Endothelial cell (in vitro differentiated cells): ENCODE measurements around the gene EXOC3L1. TPM values are rescaled to one million over a fixed set of nuclear protein-coding genes. Genes with fewer than 3 reads are reported as not detected.

Experiments
- DNase-seq: peaks from one replicate; pipeline ENCODE4 v3.0.0; 2021; ENCODE audit warnings: low spot score
- H3K27ac Mint-ChIP-seq: one replicate; pipeline ENCODE4 v1.8.0; 2021; ENCODE audit warnings: mixed read lengths, inconsistent platforms; ENCODE audit not compliant: unreplicated experiment
- H3K27me3 Mint-ChIP-seq: one replicate; pipeline ENCODE4 v1.8.0; 2021; ENCODE audit warnings: mild to moderate bottlenecking, moderate library complexity, mixed read lengths, inconsistent platforms; ENCODE audit not compliant: unreplicated experiment
- H3K36me3 Mint-ChIP-seq: one replicate; pipeline ENCODE4 v1.8.0; 2021; ENCODE audit warnings: mild to moderate bottlenecking, low read depth, mixed read lengths, inconsistent platforms; ENCODE audit not compliant: unreplicated experiment
- H3K4me1 Mint-ChIP-seq: one replicate; pipeline ENCODE4 v1.8.0; 2021; ENCODE audit warnings: mild to moderate bottlenecking, mixed read lengths, inconsistent platforms; ENCODE audit not compliant: unreplicated experiment
- H3K4me3 Mint-ChIP-seq: one replicate; pipeline ENCODE4 v1.8.0; 2021; ENCODE audit warnings: mild to moderate bottlenecking, mixed read lengths, inconsistent platforms; ENCODE audit not compliant: unreplicated experiment
- H3K9me3 Mint-ChIP-seq: one replicate; pipeline ENCODE4 v1.8.0; 2021; ENCODE audit warnings: mixed read lengths, inconsistent platforms; ENCODE audit not compliant: unreplicated experiment
- total RNA-seq: library from RNA; stranded (reverse); fragmentation: NEBNext Ultra II Directional; extraction: Animal tissue kit (Norgen Biotek cat#: 25700); gene quantifications from one replicate; pipeline ENCODE4 v1.2.1, GENCODE V29; 2021; ENCODE audit not compliant: unreplicated experiment
- TF ChIP-seq, protein P1 (sequence below): fragments of 200-600 bp; sonication (generic); IDR thresholded peaks from one replicate; pipeline ENCODE4 v1.5.0; 2021; ENCODE audit warnings: antibody characterized with exemption; ENCODE audit not compliant: unreplicated experiment

EXOC3L1 gene
- total RNA-seq, 1 donor from 2014 or later = 150 TPM

DNA sequence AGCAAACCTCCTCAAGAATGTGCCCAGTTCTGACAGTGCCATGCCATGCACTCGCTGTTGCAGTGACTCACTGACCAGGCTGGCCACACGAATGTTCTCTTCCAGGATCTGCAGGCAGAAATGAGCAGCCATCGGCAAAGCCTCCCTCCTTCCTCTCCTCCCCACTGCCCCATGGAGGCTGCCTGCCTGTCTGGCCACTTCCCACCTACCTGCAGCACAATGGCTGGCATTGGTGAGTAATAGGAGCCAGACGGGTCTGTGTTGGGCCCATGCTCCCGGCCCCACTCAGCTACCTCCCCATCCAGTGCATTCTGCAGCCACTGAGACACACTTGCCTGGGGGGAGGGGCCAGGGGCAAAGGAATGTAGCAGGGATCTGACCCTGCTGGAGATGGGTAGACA, 3.4 kb downstream of the EXOC3L1 start:
- Mint-ChIP-seq H3K4me1 (peaks cover 39% of the 10 kb centered on the region), H3K36me3 (peaks cover 6% of the 10 kb centered on the region), H3K4me3 (peak overlapping the region; percentile 37), H3K9me3 (no peaks in the 10 kb centered on the region), H3K27ac (no peak overlapping the region), H3K27me3 (peaks cover 10% of the 10 kb centered on the region)
- TF ChIP-seq, protein P1, sequence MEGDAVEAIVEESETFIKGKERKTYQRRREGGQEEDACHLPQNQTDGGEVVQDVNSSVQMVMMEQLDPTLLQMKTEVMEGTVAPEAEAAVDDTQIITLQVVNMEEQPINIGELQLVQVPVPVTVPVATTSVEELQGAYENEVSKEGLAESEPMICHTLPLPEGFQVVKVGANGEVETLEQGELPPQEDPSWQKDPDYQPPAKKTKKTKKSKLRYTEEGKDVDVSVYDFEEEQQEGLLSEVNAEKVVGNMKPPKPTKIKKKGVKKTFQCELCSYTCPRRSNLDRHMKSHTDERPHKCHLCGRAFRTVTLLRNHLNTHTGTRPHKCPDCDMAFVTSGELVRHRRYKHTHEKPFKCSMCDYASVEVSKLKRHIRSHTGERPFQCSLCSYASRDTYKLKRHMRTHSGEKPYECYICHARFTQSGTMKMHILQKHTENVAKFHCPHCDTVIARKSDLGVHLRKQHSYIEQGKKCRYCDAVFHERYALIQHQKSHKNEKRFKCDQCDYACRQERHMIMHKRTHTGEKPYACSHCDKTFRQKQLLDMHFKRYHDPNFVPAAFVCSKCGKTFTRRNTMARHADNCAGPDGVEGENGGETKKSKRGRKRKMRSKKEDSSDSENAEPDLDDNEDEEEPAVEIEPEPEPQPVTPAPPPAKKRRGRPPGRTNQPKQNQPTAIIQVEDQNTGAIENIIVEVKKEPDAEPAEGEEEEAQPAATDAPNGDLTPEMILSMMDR = no peak
- no peak for DNase-seq

DNA sequence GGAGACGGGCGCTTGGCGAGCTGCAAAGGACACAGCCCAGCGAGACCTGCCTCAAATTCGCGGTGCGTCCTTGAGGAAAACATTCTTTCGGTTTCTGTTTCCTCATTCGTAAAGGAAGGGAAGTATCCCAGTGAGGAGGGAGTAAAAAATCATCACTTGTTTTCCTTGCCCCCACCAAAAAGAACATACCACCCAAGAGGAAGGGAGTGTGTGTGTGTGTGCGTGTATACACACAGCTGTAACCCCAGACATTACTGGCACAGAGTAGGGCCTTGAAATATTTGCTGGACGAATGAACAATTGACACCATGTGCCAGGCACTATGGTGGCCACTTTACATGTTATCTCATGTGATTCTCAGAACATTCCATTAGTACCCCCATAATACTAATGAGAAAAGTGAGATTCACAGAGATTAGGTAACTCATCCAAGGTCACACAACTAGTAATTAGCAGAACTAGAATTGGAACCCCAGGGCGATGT, 4.2 kb downstream of the EXOC3L1 start:
- peaks cover 6% of the 10 kb centered on the region for H3K36me3 Mint-ChIP-seq
- no peak for DNase-seq
- H3K9me3 Mint-ChIP-seq = no peaks in the 10 kb centered on the region
- TF ChIP-seq, protein P1 = no peak
- no peak overlapping the region for H3K27ac Mint-ChIP-seq
- H3K4me1 Mint-ChIP-seq = peaks cover 32% of the 10 kb centered on the region
- H3K27me3 Mint-ChIP-seq = peaks cover 6% of the 10 kb centered on the region
- peak overlapping the region; percentile 88 for H3K4me3 Mint-ChIP-seq

DNA sequence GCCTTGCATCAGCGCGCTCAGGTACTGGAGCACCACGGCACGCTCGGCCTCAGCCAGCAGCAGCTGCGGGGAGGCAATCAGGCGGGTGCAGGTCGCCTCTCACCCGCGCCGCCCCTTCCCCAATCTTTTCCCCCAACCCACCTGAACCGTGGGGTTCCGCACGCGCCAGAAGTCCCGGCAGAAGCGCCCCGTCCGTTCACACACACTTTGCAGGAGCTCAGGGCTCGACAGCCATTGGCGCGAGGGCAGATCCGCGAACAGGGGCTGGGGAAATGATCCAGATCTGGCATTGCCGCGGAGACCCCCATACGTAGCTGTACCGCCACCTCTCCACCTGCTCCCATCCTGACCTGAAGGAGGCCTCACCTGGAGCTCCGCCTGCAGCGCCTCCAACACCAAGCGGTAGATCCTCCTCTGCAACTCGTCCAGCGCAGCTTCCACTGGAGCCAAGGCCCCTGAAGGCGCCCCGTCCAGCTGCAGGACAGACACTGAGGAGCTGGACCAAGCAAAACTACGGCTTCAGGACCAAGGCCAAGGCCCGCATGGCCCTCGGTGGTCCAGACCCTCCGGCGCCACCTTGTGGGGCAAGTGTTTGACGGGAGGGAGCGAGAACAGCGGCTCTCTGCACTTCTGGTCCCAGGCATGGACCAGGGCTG, 4.8 kb downstream of the EXOC3L1 start:
- Mint-ChIP-seq H3K27ac (peak overlapping the region; percentile 80), H3K9me3 (no peaks in the 10 kb centered on the region), H3K4me3 (peak overlapping the region; percentile 88), H3K27me3 (peaks cover 6% of the 10 kb centered on the region), H3K36me3 (peaks cover 6% of the 10 kb centered on the region), H3K4me1 (peaks cover 27% of the 10 kb centered on the region)
- TF ChIP-seq, protein P1 = peak; percentile 68
- peak; percentile 99 for DNase-seq

- Mint-ChIP-seq H3K4me3 (no peak overlapping the region), H3K4me1 (peaks cover 23% of the 10 kb centered on the region), H3K36me3 (peaks cover 6% of the 10 kb centered on the region), H3K9me3 (no peaks in the 10 kb centered on the region), H3K27ac (no peak overlapping the region), H3K27me3 (peaks cover 8% of the 10 kb centered on the region)
- no peak for DNase-seq
- TF ChIP-seq, protein P1 = no peak
These were observed 5.4 kb downstream of the EXOC3L1 start for GRCh38 chr16:67184453-67184994.
